K562 (cell line): Measurements from ENCODE around the gene RNF44. TPM values are rescaled to one million over a fixed set of nuclear protein-coding genes. Genes with fewer than 3 reads are reported as not detected.

Experiments
- CHD4 ChIP-seq: fragments of 200-600 bp; sonication (generic); IDR thresholded peaks from 3 replicates; pipeline ENCODE4 v1.6.1; 2012; ENCODE audit warnings: low read depth, mild to moderate bottlenecking, mixed read lengths, low read length, inconsistent platforms; ENCODE audit not compliant: insufficient read depth, insufficient replicate concordance, poor library complexity, severe bottlenecking
- FOXP1 ChIP-seq: sonication (generic); formaldehyde crosslinking; IDR thresholded peaks from 2 replicates; pipeline ENCODE4 v1.8.0; 2022; ENCODE audit warnings: mild to moderate bottlenecking, missing genetic modification reagents
- SMARCB1 ChIP-seq: IDR thresholded peaks from 2 replicates; pipeline ENCODE4 v1.6.1; 2011; ENCODE audit warnings: improper control_type of control experiment, low read depth; ENCODE audit not compliant: insufficient read length
- SMARCE1 ChIP-seq: fragments of 450-650 bp; IDR thresholded peaks from 2 replicates; pipeline ENCODE4 v1.7.1; 2016; ENCODE audit warnings: mild to moderate bottlenecking
- ZNF23 ChIP-seq: fragments of 250-450 bp; sonication (Bioruptor Pico); IDR thresholded peaks from 2 replicates; pipeline ENCODE4 v1.4.0; 2020; ENCODE audit warnings: mild to moderate bottlenecking
- ZNF583 ChIP-seq: fragments of 250-450 bp; sonication (Bioruptor Pico); IDR thresholded peaks from 2 replicates; pipeline ENCODE4 v1.4.0; 2020
- polyA plus RNA-seq, 8 experiments: library from polyadenylated mRNA; depleted of rRNA in 4 of 8; stranded (reverse) in 5 of 8; unstranded in 3 of 8; fragments of >200 nt; fragmentation: Nextera tagmentation in 2 of 8; fragmentation: Illumina TruSeq in 1 of 8; extraction: Ambion mirVana in 2 of 8; extraction: Trizol in 1 of 8; gene quantifications; 2 replicates each; pipeline versions ENCODE4 v1.2.1 to v1.2.3, GENCODE V29; 2011 to 2014; ENCODE audit warnings: inconsistent platforms in 1 of 8, missing spikeins in 1 of 8
- total RNA-seq, 7 experiments: library from RNA; depleted of rRNA in 6 of 7; stranded (reverse); fragments of >200 nt in 6 of 7; fragmentation: Illumina TruSeq in 2 of 7; extraction: Trizol in 2 of 7; gene quantifications; 2 replicates each; pipeline versions ENCODE4 v1.2.1 to v1.2.3, GENCODE V29; 2011 to 2021; ENCODE audit warnings: low replicate concordance in 1 of 7
- TF ChIP-seq, protein P1 (sequence below): fragments of 250-450 bp; sonication (Bioruptor Pico); IDR thresholded peaks from 2 replicates; pipeline ENCODE4 v1.4.0; 2020; ENCODE audit warnings: mild to moderate bottlenecking, moderate library complexity, borderline replicate concordance
- TF ChIP-seq, protein P2 (sequence below): sonication (generic); formaldehyde crosslinking; IDR thresholded peaks from 2 replicates; pipeline ENCODE4 v1.8.1; 2023; ENCODE audit warnings: mild to moderate bottlenecking, missing genetic modification reagents
- TF ChIP-seq, protein P3 (sequence below): fragments of 450-650 bp; formaldehyde crosslinking; IDR thresholded peaks from 2 replicates; pipeline ENCODE4 v1.4.0; 2020; ENCODE audit warnings: mild to moderate bottlenecking, moderate library complexity
- TF ChIP-seq, protein P4 (sequence below), 2 experiments: fragments of 450-650 bp in 1 of 2; sonication (generic) in 1 of 2; formaldehyde crosslinking in 1 of 2; IDR thresholded peaks; 2 replicates each; pipeline versions ENCODE4 v1.7.1 to v1.9.0; 2016 to 2022; ENCODE audit warnings: inconsistent platforms in 1 of 2, mild to moderate bottlenecking in 1 of 2, missing genetic modification reagents in 1 of 2

The RNF44 gene
- total and polyA plus RNA-seq, 9 of the 15 experiments (the other 6 are each of a cell fraction or from before 2014, with no cell fraction given) = 1.6 to 82.6 (median 7.4) TPM

DNA sequence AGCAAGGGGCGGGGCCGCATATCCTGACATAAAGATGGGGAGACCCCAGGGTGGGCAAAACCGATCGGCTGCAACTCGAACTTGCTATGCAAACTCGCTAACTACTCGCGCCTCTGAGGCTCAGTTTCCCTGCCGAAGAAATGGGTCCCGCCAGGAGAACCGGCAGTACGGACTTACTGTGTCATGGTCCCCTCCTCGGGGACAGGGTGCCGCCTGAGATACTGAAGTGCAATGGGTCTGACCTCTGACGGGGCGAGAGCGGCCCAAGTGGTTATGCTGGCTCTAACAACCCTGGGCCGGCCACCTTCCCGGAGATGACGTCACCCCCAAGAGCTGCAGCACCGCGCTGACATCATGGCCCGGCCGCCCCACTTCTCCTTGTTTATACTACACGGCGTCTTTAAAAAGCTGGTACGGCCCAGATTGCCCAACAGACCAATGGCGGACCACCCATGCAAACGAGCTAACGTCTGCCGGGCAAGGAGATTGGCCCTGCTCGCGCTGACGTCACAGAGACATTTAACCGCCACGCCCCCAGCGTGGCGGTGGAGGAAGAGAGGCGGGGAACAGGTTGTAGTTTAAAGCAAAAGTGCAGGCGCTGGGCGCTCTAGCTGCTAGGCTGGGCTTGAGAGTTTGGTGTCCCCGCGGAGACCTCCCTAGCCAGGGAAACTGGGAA is 490 bp upstream of the RNF44 start (continued):
- TF ChIP-seq, protein P1, sequence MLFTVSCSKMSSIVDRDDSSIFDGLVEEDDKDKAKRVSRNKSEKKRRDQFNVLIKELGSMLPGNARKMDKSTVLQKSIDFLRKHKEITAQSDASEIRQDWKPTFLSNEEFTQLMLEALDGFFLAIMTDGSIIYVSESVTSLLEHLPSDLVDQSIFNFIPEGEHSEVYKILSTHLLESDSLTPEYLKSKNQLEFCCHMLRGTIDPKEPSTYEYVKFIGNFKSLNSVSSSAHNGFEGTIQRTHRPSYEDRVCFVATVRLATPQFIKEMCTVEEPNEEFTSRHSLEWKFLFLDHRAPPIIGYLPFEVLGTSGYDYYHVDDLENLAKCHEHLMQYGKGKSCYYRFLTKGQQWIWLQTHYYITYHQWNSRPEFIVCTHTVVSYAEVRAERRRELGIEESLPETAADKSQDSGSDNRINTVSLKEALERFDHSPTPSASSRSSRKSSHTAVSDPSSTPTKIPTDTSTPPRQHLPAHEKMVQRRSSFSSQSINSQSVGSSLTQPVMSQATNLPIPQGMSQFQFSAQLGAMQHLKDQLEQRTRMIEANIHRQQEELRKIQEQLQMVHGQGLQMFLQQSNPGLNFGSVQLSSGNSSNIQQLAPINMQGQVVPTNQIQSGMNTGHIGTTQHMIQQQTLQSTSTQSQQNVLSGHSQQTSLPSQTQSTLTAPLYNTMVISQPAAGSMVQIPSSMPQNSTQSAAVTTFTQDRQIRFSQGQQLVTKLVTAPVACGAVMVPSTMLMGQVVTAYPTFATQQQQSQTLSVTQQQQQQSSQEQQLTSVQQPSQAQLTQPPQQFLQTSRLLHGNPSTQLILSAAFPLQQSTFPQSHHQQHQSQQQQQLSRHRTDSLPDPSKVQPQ (CRISPR knock-in tag) = 0 out of 2 replicates have a peak, but pooled peaks have one; percentile 33
- TF ChIP-seq SMARCE1 (peak; percentile 57; the same call in 1 of the 2 replicates), SMARCB1 (no peak), FOXP1 (CRISPR knock-in tag) (0 out of 2 replicates have a peak, but pooled peaks have one; percentile 24), CHD4 (no peak), ZNF583 (CRISPR knock-in tag) (0 out of 2 replicates have a peak, but pooled peaks have one; percentile 42), ZNF23 (CRISPR knock-in tag) (no peak)
- TF ChIP-seq, protein P2, sequence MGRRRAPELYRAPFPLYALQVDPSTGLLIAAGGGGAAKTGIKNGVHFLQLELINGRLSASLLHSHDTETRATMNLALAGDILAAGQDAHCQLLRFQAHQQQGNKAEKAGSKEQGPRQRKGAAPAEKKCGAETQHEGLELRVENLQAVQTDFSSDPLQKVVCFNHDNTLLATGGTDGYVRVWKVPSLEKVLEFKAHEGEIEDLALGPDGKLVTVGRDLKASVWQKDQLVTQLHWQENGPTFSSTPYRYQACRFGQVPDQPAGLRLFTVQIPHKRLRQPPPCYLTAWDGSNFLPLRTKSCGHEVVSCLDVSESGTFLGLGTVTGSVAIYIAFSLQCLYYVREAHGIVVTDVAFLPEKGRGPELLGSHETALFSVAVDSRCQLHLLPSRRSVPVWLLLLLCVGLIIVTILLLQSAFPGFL (CRISPR knock-in tag) = 0 out of 2 replicates have a peak, but pooled peaks have one; percentile 87
- TF ChIP-seq, protein P3, sequence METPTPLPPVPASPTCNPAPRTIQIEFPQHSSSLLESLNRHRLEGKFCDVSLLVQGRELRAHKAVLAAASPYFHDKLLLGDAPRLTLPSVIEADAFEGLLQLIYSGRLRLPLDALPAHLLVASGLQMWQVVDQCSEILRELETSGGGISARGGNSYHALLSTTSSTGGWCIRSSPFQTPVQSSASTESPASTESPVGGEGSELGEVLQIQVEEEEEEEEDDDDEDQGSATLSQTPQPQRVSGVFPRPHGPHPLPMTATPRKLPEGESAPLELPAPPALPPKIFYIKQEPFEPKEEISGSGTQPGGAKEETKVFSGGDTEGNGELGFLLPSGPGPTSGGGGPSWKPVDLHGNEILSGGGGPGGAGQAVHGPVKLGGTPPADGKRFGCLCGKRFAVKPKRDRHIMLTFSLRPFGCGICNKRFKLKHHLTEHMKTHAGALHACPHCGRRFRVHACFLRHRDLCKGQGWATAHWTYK (CRISPR knock-in tag) = peak; percentile 29
- TF ChIP-seq, protein P4, sequence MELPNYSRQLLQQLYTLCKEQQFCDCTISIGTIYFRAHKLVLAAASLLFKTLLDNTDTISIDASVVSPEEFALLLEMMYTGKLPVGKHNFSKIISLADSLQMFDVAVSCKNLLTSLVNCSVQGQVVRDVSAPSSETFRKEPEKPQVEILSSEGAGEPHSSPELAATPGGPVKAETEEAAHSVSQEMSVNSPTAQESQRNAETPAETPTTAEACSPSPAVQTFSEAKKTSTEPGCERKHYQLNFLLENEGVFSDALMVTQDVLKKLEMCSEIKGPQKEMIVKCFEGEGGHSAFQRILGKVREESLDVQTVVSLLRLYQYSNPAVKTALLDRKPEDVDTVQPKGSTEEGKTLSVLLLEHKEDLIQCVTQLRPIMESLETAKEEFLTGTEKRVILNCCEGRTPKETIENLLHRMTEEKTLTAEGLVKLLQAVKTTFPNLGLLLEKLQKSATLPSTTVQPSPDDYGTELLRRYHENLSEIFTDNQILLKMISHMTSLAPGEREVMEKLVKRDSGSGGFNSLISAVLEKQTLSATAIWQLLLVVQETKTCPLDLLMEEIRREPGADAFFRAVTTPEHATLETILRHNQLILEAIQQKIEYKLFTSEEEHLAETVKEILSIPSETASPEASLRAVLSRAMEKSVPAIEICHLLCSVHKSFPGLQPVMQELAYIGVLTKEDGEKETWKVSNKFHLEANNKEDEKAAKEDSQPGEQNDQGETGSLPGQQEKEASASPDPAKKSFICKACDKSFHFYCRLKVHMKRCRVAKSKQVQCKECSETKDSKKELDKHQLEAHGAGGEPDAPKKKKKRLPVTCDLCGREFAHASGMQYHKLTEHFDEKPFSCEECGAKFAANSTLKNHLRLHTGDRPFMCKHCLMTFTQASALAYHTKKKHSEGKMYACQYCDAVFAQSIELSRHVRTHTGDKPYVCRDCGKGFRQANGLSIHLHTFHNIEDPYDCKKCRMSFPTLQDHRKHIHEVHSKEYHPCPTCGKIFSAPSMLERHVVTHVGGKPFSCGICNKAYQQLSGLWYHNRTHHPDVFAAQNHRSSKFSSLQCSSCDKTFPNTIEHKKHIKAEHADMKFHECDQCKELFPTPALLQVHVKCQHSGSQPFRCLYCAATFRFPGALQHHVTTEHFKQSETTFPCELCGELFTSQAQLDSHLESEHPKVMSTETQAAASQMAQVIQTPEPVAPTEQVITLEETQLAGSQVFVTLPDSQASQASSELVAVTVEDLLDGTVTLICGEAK (IDR thresholded peaks at IDR 0.05) = peak; percentile 65; the same call in 1 of the 2 replicates
- TF ChIP-seq, protein P4 (CRISPR knock-in tag; IDR thresholded peaks at IDR 0.05) = no peak
